ENCODE data around the gene SLC29A3.
"Not testable (repeated sequence)": the region's sequence is repeated elsewhere in the genome, so short reads cannot be mapped to it uniquely, and the experiment has no call there.

The SLC29A3 gene

GRCh38 chr10:71319042-71319799 is at the start of gene SLC29A3:
Gene SLC29A3, plus strand, starts transcription at chr10:71319259. Its CDS starts 51 bp downstream, at chr10:71319310.
- peak; percentile 95 for DNase-seq

- no peak for DNase-seq
Measured at GRCh38 chr10:71269301-71270288, 49.5 kb upstream of the SLC29A3 start.

GRCh38 chr10:71270301-71271220 is 48.5 kb upstream of the SLC29A3 start:
- no peak for DNase-seq

GRCh38 chr10:71271662-71272055 is 47.4 kb upstream of the SLC29A3 start:
- no peak for DNase-seq

- no peak for DNase-seq
Measured at GRCh38 chr10:71272056-71272771, 46.8 kb upstream of the SLC29A3 start.

- DNase-seq = not testable (repeated sequence)
Measured at GRCh38 chr10:71272974-71273373, 46.1 kb upstream of the SLC29A3 start.

- DNase-seq = no peak
Measured at GRCh38 chr10:71273506-71273905, 45.6 kb upstream of the SLC29A3 start.

- DNase-seq = no peak
Measured at GRCh38 chr10:71274901-71275796, 43.9 kb upstream of the SLC29A3 start.

- DNase-seq = no peak
Measured at GRCh38 chr10:71276873-71277272, 42.2 kb upstream of the SLC29A3 start.

- DNase-seq = no peak
Measured at GRCh38 chr10:71277914-71278665, 41.0 kb upstream of the SLC29A3 start.

- DNase-seq = no peak
Measured at GRCh38 chr10:71278691-71279588, 40.1 kb upstream of the SLC29A3 start.

- DNase-seq = no peak
Measured at GRCh38 chr10:71279590-71280170, 39.4 kb upstream of the SLC29A3 start.

- DNase-seq = no peak
Measured at GRCh38 chr10:71280216-71280615, 38.8 kb upstream of the SLC29A3 start.

GRCh38 chr10:71280825-71281224 is 38.2 kb upstream of the SLC29A3 start:
- DNase-seq = no peak

GRCh38 chr10:71281646-71282322 is 37.3 kb upstream of the SLC29A3 start:
- DNase-seq = no peak

GRCh38 chr10:71282323-71282680 is 36.8 kb upstream of the SLC29A3 start:
- no peak for DNase-seq

GRCh38 chr10:71283410-71283809 is 35.6 kb upstream of the SLC29A3 start:
- DNase-seq = no peak

- DNase-seq = no peak
Measured at GRCh38 chr10:71283876-71284275, 35.2 kb upstream of the SLC29A3 start.
